Right lobe of liver (tissue), 4 donors: ENCODE measurements around the gene DTNA.

ENCODE experiments used
- POLR2A ChIP-seq: fragments of 450-650 bp; IDR thresholded peaks from one replicate; pipeline ENCODE4 v1.6.1; 2017; ENCODE audit warnings: antibody characterized with exemption, mild to moderate bottlenecking
- TF ChIP-seq, protein P1 (sequence below), 4 donors: fragments of 200-600 bp in 3 of 4; fragments of 450-650 bp in 1 of 4; IDR thresholded peaks; one replicate each; pipeline versions ENCODE4 v1.5.1 to v1.8.0; 2016 to 2022; ENCODE audit warnings: antibody characterized with exemption in 4 of 4, mild to moderate bottlenecking in 2 of 4
- donor health status: DM: no; HTN: no; CAD: no.
- donor health status: DM: no; HTN: no; CAD: no.
- donor health status: DM: no; HTN: yes; CAD: no.

DNA sequence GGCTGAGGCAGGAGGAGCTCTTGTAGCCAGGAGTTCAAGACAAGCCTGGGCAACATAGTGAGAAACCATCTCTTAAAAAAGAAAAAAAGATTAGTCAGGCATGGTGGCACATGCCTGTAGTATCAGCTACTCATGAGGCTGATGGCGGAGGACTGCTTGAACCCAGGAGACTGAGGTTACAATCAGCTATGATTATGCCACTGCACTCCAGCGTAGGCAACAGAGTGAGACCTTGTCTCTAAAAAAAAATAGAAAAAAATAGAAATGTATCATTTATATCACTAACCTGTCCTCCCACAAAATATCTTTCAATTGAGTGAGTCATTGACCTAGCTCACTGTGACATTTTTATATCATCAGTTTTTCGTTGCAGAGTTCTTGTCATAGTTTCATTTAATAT, 152.5 kb downstream of the DTNA start:
- TF ChIP-seq, protein P1, sequence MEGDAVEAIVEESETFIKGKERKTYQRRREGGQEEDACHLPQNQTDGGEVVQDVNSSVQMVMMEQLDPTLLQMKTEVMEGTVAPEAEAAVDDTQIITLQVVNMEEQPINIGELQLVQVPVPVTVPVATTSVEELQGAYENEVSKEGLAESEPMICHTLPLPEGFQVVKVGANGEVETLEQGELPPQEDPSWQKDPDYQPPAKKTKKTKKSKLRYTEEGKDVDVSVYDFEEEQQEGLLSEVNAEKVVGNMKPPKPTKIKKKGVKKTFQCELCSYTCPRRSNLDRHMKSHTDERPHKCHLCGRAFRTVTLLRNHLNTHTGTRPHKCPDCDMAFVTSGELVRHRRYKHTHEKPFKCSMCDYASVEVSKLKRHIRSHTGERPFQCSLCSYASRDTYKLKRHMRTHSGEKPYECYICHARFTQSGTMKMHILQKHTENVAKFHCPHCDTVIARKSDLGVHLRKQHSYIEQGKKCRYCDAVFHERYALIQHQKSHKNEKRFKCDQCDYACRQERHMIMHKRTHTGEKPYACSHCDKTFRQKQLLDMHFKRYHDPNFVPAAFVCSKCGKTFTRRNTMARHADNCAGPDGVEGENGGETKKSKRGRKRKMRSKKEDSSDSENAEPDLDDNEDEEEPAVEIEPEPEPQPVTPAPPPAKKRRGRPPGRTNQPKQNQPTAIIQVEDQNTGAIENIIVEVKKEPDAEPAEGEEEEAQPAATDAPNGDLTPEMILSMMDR (IDR thresholded peaks at IDR 0.05) = no peak
- no peak for TF ChIP-seq POLR2A
